Activated CD4-positive, alpha-beta T cell treated with anti-CD3 and anti-CD28 coated beads, Interleukin-2, amount 50 U/mL, for 24 hours (primary cell): ENCODE measurements around the gene EFCAB8.
"Not testable (repeated sequence)": the region's sequence is repeated elsewhere in the genome, so short reads cannot be mapped to it uniquely, and the experiment has no call there.

ENCODE experiments used
- DNase-seq, 2 donors: peaks; one replicate each; pipeline ENCODE4 v3.0.0-alpha.2; 2020; ENCODE audit warnings: low read depth in 1 of 2, low spot score in 1 of 2

EFCAB8 gene

GRCh38 chr20:32950539-32950938, 91.8 kb downstream of the EFCAB8 start:
- DNase-seq, result not testable (repeated sequence)

- no peak for DNase-seq
These were observed 98.7 kb downstream of the EFCAB8 start for GRCh38 chr20:32957459-32957858.

DNA sequence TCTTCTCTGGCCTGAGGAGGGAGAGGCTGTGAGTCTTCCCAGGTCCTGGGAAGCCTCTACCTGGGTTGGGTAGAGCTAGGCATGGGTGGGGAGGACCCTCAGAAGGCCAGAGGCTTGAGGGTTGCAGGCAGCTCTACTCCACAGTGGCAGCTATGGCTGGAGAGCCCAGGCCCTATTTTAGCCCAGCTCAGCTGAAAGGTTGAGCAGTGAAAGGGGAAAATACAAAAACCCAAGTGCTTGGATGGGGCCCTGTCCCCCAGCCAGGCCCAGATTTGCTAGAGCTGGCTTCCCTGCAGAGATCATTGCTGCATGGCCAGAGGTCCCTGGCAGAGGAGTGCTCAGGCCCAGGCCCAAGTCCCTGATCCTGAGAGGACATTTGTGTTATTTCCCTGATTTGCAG, 99.9 kb downstream of the EFCAB8 start:
- no peak for DNase-seq

- DNase-seq, result no peak
These were observed 100.9 kb downstream of the EFCAB8 start for GRCh38 chr20:32959351-32960221.

DNA sequence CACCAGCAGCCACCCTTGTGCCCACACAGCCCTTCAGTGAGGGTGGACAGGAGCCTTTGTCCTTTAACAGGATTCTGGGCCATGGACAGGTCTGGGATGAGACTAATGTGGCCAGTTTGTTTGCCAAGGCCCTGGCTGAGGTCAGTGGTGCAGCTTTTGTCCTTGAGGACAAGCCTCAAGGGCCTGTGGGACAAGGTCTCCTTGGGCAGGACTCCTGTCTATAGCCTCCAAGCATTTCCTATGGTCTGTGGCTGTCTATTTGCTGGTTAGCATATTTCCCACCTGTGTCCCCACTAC, 101.4 kb downstream of the EFCAB8 start:
- no peak for DNase-seq

DNA sequence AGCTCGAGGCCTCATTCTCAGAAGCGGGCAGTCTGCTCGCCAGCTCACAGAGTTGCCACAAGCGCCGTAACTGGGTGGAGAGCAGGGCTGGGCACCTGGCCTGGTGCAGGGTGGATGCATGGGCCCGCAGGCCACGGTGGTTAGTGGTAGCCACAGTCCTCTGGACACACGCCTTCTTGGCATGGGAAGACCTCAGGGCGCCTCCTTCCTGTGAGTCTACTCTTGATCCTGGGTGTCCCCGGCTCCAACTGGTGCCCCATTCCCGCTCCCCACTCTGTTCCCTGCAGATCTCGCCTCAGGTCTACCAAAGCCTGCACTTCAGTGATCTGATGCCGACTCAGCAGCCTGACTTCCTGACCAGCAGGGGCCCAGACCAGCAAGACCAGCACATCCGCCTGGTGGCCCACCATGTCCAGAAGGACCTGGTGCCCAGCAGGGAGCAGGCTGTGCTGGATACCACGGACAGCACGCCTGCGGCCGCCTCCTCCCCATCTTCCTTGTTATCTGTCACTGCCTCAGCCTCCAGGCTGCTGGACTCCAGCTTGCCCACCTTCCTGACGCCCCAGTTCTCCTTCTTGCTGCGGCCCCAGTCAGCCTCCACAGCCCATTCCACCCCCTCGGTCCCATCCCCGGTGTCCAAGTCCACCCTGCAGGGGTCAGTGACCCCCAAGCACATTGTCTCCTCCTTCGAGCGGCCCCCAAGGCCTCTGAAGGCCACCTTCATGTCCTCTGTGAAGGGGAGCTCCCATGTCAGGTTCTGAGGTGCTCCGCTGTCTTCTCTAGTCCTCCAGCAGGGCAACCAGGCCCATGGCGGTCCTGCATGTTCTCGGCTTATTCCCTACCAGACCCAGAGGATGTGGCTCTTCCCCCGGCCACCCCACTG, 102.4 kb downstream of the EFCAB8 start:
- DNase-seq, result no peak

DNA sequence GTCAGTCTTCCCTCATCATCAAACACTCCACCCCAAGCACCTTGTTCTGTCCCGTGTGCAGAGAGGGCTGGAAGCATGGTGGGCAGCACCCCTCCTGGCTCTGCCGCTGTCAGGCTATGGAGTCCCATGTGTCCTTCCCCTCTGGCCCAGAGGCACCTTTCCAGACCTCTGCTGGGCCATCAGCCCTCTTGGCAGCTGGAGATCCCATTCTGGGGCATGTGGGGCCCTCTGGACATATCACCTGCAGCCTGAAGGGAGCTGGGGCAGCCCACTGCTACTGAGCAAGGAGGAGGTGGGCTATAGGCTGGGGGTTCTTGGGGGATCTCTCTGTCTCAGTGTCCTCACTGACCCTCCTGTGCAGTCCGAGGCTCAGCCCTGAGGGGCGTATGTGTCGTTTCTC, 103.3 kb downstream of the EFCAB8 start:
- no peak for DNase-seq

- not testable (repeated sequence) for DNase-seq
These were observed 103.9 kb downstream of the EFCAB8 start for GRCh38 chr20:32962646-32963045.

DNA sequence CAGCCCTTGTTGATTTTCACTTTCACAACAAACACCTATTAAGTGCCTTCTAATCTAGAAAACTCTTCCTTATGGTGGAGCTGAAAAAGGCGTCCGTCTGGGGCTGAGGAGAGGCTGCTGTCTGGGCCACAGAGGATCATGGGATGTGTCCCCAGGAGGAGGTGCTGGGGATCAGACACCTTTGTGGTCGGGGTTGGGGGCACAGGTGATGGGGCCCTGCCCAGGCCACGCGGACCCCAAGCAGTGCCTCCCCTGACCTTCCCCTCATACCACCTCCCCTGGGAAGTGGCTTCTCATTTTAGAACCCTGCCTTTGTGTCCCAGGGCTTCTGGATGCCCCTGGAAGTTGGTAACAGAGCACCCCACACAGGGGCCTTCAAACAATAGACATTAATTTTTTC, 104.5 kb downstream of the EFCAB8 start:
- no peak for DNase-seq

GRCh38 chr20:32964575-32964974, 105.9 kb downstream of the EFCAB8 start:
- DNase-seq, result no peak

DNA sequence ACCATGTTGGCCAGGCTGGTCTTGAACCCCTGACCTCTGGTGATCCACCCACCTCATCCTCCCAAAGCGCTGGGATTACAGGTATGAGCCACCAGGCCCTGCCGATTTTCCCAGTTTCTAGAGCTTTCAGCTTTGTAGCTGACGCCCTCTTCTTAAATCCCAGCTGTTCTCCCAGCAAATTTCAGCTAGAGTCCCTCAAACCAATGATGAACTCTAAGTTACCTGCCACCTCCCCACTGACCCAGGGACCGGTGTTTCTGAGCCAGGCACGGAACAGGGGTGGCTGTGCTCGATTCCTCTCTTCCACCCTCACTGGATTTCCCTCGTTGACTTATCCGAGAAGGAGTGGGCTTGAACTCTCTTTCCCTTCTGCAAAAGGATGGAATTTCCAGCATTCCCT, 106.4 kb downstream of the EFCAB8 start:
- DNase-seq, result no peak

DNA sequence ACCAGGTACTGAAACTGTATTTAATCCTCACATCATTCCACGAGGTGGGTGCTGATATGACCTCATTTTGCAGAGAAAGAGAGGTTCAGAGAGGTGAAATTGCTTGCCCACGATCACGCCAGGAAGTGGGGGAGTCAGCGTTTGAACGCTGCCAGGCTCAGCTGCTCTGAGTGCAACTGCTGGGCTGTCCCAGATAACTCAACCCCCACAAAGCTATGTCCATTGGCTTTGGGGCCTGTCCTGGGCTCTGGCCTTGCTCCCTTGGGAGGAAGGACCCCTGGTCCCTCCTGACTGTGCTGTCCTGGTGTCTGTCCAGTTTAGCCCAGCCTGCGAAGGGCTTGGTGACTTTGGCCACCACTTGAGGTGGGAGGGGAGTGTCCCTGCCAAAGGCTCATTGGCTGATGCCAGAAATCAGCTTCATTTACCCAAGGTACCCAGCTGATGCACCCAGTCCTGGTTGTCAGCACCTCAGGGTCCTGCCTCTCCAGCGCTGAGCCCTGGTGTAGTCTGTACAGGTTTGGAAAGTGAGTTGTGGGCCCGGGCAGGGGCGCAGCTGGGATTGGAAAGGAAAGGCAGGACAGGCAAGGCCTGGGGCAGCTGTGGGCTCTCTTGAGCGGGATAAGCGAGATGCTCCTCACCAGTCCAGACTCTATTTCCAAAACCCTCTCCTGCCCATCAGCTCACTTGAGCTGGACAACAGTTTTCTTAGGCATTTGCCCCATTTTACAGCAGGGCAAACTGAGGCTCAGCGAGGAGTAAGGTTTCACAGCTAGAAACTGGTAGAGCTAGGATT, 107.1 kb downstream of the EFCAB8 start:
- DNase-seq, result no peak

- DNase-seq, result no peak
These were observed 107.7 kb downstream of the EFCAB8 start for GRCh38 chr20:32966382-32966781.

GRCh38 chr20:32966881-32967781, 108.4 kb downstream of the EFCAB8 start:
- DNase-seq, result no peak

- peak in 1 of 2 donors; percentile 40 for DNase-seq
These were observed 109.3 kb downstream of the EFCAB8 start for GRCh38 chr20:32967961-32968457.

GRCh38 chr20:32968478-32969241, 109.9 kb downstream of the EFCAB8 start:
- DNase-seq, result peak in 1 of 2 donors; percentile 36

DNA sequence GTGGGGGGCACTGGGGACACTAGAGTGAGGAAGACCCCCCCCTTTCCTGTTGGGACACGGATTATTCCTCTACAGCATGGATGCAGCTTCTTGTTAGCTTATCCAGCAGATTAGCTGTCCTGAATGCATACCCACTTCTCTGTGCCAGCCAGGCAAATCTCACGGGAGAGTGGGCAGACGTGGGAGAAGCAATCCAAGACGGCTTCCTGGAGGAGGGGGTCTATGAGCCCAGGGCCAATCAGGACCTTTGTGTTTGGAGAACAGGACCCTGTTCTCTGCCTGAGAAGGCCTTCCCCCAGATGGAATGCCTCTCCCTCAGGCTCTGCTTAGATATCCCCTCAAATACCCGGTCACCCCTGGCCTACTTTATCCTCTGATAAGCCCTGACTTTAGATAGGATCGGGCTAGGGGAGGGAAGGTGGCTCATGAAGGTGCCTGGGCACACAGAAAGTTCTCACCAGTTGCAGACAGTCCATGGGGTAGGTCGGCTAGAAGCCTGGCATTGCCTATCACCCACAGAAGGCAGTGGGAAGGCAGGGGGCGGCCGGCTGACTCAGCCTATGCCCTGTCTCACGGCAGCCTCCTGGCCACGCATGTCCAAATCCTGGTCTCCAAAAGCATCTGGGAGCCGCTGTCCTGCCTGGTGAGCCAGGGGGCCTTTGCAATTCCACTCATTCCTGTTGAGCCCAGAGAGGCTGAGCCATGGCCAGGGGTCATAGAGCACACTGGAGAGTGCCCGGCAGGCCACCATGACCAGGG, 110.8 kb downstream of the EFCAB8 start:
- no peak for DNase-seq

- no peak for DNase-seq
These were observed 111.6 kb downstream of the EFCAB8 start for GRCh38 chr20:32970115-32970972.
